Hematopoietic multipotent progenitor cell treated with erythropoietin and hydrocortisone succinate and interleukin-3 and kit ligand, for 6 days (in vitro differentiated cells): ENCODE measurements around the gene AHNAK.

Source experiments
- DNase-seq: peaks from one replicate; pipeline ENCODE4 v3.0.0-alpha.2; 2015

Gene AHNAK

DNA sequence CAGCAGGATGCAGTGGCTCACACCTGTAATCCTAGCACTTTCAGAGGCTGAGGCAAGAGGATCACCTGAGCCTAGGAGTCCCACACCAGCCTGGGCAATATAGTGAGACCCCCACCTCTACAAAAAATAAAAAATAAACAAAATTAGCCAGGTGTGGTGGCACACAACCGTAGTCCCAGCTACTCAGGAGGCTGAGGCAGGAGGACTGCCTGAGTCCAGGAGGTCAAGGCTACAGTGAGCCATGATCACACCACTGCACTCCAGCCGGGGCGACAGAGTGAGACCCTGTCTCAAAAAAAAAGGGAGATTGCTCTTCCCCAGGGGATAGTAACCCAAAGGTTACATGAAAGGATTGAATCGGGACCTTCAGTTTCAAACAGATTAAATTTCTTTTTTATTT is 54.0 kb downstream of the AHNAK start:
- DNase-seq = no peak

DNA sequence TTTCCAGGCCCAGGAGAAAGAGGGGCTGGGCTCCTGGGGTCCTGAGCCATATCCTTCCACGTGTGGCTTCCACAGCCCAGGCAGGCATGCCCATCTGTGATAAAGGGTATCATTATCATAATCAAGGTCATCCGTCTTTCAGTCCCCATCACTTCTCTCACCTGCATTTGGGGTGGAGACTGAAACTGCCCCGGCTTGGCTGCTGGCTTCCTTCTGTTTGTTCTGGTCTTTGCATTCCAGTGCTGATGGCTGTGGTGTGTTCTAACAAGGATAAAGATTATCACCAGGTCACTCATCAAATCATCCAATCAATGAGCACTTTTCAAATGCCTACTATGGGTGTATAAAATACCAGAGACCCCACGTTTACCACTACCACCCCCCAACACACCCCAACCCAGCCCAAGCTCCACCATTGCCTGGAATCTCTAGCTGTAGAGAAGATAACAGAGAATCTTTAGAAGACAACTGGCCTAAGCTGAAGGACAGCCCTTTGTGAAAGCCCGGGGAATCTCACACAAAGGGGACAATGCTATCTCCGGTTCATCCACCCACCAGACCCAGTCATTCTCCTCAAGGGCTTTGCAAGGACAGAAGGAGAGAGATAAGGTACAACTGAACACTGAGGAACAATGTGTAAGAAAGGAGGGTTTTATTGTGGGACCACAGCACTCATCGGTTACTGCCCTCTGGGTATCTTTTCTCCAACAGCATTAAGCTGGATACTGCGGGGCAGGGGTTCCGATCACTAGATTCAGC is 54.9 kb downstream of the AHNAK start:
- peak; percentile 32 for DNase-seq

DNA sequence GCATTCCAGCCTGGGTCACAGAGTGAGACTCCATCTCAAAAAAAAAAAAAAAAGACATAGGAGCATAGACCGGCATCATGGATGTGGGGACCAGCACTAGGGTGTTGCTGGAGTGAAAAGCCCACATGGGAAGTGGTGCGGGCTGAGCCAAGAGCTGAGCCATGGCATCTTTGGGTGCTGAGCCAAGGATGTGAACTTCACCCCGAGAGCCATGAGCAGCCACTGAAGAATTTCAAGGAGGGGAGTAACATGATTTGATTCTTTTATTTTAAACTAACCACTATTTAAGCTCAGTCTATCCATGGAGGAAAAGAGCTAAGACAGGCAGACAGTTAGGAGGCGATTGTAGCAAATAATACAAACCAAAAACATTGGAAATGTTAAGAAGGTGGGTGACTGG is 57.4 kb downstream of the AHNAK start:
- no peak for DNase-seq

DNA sequence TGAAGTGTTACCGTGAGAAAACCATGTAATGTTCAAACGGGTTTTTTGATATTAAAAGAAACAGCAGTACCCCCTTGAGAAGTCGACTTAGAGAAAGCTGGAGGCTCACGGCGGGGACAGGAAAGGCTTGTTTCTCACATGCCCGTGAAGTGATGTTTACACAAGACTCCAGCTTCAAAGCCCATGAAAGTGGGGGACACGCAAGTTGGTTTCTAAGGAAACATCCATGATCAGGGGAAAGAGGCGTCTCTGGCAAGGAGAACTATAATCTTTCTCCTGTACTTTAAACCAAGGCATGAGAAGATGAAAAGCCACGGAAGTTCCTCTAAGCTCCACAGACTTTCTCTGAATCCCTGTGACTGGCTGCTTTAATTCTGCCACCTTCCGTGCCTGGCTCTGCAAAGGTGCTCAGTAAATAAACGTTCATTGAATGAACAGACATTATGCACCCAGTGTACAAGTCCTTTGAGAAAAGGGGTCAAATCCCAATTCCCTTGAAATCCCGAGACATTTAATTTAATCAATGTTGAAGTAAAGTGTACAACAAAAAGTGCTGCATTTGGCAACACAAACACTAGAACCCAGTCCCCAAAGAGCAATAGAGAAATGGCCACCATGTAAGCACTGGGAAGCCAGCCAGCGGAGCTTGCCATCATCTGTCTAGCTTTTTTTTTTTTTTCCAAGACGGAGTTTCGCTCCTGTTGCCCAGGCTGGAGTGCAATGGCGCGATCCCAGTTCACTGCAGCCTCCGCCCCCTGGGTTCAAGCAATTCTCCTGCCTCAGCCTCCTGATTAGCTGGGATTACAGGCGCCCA is 58.7 kb downstream of the AHNAK start:
- DNase-seq = no peak

DNA sequence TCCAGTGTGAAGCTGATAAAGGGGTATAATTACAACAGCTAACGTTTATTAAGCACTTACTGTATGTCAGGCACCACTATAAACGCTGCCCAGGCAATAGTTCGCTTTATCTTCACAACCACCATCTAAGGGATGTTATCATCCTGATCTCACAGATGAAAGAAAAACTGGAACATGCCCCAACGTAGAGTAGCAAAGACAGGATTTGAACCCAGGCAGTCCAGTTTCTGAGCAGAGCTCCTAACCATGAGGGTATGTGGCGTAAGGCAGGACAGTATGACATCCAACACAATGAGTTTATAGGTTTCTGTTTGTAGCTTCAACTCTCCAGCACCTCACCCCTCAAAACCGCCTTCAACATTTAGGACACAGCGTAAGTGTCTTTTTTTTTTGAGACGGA is 59.5 kb downstream of the AHNAK start:
- no peak for DNase-seq

DNA sequence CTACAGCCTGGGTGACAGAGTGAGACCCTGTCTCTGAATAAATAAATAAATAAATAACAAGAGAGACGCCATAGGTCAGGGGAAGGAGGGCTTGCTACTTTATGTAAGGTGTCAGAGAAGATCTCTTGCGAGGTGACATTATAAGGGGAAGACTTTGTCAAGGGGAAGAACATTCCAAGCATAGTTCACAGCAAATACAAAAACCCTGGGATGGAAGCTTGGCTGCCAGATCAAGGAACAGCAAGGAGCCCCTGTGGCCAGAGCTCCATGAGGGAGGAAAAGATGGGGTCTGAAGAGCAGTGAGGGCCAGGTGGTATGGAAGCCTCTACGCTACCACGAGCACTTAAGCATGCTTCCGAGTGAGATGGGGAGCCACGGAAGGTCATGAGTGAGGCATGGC is 62.3 kb downstream of the AHNAK start:
- DNase-seq = no peak

DNA sequence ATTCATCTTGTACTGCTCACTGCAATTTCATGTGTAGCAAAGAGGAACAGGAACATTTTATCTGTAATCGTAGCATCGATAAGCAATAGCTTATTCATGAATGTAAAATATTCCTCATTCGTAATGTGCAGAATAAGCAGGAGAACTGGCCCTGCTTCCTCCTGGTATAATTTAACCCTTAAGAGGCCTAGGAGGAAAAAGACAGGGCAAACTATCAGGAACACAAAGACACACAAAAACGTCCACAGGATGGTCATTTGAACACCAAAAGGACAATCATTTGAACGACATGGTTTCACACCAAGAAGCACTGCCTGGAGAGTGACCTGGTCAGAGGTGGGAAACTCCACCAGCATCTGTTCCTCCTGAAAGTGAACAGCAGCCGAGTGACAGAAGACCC is 63.9 kb downstream of the AHNAK start:
- no peak for DNase-seq

DNA sequence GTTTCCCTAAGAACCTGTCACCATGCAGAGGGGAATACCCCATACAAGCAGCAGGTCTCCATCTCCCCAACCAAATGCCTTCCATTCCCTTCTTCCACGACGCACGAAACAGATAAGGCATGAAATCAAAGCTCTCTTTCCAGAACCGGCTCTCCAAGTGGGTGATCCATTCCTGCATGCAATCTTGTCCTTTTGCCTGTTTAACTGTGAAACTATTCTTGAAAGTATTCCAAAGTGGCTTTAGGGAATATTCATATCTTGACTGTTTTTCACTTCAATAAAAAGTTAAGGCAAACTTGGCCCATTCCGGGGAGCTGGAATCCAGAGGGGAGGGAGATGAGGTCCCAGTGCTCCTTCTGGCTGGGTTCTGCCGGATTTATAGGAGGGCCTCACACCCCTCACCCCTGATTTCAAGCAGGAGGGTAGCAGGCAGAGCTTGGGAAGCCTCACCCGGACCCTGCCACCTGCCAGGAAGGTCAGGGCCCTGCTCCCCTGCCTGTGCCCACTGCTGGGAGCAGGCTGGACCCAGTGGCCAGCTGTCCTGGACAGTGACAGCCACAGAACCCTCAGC is 66.9 kb downstream of the AHNAK start:
- no peak for DNase-seq

DNA sequence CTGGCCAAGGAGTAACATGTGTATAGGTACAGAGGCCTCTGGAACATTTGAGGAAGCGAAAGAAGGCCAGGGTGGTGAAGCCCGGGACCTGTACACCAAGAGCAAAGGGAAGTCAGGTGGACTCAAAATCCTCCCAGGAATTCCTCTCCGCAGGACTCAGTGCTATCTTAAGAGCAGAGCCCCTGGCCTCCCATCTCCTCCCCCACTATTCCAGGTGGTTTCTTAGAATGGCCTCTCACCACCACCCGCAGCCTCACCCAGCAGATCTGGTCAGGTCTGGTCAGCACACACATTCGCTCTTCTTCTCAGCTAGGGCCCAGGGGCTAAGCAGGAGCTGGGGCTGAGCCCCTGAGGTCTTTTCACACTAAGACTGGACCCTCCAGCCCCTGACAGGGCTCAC is 68.7 kb downstream of the AHNAK start:
- DNase-seq = no peak

DNA sequence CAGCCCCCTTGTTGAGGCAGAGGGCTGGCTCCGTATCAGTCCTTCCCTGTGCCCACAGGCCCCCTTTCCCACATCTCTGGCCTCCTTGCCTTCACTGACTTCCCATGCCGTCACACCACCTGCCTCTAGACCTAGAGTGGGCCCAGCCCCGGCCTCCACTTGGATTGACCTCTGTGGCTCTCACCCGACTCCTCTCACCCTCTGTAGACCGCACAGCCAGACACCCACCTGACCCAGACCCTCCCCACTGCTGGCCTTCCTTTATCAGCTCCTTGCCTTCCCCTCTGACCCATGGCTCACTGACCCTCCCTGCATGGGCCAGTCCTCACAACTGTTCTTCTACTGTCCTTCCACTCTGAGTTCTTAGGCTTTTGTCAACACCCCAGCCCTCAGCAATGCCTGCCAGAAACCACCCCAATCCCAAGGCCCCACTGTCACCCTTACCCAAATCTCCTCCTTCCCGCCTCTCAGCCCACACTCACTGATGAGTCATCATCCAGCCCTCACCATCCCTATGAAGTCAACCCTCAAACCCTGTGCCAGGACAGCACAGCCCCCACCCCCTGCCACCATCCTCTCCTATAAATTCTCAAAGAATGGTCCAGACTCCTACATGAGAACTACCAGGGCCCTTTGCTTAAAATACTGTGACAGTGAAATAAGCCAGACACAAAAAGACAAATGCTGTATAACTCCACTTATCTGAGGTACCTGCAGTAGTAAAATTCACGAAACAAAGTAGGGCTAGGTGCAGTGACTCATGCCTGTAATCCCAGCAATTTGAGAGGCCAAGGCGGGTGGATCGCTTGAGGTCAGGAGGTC is 74.3 kb downstream of the AHNAK start:
- DNase-seq = peak; percentile 42

DNA sequence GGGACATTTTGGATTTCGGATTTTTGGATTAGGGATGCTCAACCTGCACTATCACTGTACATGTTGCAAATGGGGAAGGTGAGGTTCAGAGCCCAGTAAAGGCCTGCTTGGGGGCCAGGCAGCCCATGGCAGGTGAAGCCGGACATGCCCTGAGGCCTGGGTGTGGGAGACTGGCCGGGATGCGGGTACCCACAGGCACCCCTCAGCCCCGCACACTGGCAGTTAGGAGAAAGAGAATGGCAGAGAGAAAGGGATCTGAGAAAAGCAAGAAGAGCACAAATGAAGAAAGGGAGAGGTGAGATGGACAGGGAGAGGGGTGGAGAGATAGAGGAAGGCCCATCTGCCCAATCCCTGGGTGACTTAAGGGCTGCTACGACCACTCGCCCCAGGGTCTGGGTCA is 75.0 kb downstream of the AHNAK start:
- DNase-seq = no peak

DNA sequence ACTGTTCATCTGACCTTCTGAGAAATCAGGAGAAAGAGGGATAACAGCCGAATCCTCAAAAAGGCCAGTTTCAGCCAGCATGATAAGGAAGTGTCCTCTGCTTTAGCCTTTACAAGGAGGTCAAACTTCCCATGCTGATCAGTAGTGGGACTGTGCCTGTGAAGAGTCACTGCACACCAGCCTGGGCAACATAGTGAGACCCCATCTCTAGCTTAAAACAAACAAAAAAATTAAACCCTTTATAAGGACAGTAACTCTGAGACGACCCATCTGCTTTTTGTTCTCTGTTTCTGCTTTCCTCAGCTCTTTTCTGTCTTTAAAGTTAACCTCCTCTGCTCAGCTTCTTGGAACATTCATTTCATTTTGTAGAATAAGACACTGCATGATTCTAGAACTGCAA is 78.0 kb downstream of the AHNAK start:
- no peak for DNase-seq

DNA sequence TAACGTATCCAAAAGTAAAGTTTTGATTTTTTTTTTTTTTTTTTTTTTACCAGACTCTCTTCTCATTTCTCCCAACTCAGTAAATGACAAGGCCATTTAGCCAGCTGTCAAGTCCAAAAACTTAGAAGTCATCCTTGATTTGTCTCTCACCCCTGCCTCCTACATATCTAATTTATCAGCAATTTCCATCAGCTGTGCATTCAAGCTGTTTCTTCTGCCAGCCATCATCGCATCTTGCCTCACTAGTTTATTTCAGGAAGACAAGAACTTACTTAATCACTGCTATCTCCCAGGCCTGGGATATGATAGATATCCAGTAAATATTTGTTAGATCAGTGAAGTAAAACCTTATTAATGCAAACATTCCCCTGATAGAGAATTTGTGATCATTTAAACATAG is 80.2 kb downstream of the AHNAK start:
- no peak for DNase-seq

DNA sequence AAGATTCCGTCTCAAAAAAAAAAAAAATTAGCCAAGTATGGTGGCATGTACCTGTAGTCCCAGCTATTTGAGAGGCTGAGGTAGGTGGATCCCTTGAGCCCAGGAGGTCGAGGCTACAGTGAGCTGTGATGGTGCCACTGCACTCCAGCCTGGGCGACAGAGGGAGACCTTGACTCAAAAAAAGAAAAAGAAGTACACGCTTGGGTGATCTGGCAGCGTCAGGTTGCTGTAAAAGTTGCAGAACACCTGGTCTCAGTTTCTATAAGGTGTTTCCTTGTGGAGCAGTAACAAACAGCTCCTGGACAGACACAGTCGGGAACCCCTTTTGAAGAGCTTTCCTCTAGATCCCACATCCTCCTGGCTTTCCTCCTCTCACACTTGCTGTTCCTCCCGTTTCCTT is 82.0 kb downstream of the AHNAK start:
- DNase-seq = no peak

DNA sequence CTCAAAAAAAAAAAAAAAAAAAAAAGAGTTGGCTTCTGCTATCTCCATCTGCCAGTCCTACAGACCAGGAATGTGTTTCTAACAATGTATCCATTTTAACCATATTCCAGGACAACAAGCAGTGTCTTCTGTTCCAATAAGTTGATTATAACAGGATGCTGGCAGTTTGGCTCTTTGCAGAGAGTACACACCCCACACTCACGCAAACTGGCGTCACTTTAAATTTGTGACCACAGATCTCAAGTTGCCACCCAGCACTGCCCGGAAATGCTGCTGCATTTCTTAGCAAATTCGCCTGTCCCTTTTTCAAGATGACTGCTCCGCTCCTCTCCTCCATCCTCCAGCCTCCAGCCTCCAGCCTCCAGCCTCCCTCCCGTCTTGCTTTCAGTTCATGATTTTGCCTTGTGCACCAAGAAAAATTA is 83.5 kb downstream of the AHNAK start:
- DNase-seq = peak; percentile 82

DNA sequence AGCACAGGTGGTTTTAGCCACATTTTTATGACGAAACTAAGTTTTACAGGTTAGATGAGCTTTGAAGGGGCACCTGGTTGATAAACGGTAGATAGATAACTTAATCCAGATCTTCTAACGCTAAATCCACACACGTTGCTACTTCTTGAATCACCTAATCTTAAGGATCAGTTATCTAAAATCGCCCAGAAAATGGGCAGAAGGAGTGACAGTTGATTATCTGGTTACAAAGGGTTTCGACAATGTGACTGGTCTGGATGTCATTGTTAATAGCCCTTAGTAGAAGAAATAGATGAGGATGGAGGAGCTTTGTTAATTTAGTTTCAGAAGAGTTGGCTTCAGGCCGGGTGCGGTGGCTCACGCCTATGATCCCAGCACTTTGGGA is 84.1 kb downstream of the AHNAK start:
- peak; percentile 52 for DNase-seq

DNA sequence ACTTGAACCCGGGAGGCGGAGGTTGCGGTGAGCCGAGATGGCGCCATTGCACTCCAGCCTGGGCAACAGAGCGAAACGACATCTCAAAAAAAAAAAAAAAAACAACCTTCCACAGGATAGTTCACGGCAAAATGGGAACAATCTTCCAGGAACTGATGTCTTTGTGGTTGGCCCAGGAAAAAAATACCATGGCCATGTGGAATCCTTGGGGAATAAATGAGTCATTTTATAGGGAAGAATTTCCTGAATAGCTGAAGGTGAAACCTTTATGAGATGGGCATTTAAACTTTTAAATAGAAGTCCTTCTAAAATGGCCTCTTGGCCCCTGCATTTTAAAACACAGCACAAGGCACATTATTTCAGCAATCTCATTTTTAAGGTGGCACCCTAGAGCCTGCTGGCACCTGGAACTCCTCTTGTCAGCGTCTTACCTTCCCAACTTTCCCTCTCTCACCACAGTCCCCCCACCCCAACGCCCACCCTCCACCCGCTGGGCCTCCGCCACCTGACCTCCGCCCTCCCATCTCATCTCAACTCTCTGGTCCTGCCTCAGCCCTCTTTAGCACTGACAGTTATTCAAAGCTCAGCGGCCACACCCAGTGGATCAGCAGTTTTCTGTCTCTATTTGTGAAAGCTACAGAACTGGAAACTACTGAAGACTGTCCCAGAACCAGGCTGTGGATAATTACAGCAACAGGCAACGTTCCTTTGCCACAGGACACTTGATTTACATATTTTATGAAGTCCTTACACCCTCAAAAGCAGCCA is 84.7 kb downstream of the AHNAK start:
- peak; percentile 89 for DNase-seq

DNA sequence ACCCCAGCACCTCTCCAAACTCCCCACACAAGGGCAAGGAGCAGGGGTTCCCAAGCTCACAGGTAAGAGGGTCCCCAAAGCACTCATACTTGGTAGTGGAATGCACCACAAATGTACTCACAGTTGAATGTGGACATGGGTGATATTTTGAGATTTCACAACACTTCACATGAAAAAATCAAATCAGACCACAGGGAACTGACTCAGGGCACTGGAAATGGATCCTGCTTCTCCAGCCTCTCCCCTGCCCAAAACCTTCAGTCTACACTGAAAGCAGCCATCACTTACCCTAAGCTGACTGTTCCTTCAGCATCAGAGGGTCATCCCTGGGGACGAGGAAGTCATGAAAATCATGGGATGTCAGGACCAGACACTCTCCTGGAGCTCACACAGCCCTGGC is 87.5 kb downstream of the AHNAK start:
- DNase-seq = no peak

DNA sequence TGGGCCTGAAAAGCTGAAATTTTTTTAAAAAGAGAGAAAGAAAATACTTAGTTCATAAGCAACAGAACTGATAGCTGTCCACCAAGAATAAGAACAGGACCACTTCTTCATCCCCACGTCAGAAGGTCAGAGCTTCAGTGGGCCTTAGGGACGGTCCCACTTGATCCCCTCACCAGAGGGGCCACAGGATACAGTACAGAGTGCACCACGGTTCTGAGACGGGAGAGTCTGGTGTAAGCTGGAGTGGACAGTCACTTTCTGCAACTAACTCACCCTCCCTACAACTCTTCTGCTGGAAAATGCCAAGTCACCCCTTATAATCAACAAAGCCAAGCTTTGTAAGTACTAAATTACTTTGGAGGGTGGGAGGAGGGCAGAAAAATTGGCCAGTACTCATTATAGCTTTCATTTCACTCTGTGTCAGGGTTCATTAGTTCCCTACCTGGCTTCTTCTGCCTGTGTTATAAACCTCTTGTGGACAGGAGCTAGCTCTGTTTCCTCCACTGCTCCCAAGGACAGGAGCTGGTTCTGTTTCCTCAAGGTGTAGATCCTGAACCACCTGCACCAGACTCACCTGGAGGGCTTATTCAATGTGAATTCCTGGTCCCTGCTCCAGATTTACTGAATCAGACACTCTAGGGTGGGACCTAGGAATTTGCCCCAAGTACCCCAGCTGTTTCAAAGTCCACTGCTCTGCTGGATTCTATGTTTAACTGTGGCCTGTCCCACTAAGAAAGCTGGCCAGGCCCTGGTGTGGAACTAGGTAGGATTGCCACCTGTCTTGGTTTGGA is 88.2 kb downstream of the AHNAK start:
- DNase-seq = peak; percentile 77

DNA sequence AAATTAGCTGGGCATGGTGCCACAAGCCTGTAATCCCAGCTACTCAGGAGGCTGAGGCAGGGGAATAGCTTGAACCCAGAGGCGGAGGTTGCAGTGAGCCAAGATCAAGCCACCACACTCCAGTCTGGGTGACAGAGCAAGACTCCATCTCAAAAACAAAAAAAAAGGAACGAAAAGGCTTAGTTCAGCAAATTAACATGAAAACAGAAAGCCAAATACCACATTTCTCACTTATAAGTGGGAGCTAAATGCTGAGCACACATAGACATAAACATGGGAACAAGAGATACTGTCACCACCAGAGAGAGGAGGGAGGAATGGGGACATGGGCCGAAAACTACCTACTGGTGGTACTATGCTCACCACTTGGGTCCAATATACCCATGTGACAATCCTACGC is 89.1 kb downstream of the AHNAK start:
- DNase-seq = no peak

DNA sequence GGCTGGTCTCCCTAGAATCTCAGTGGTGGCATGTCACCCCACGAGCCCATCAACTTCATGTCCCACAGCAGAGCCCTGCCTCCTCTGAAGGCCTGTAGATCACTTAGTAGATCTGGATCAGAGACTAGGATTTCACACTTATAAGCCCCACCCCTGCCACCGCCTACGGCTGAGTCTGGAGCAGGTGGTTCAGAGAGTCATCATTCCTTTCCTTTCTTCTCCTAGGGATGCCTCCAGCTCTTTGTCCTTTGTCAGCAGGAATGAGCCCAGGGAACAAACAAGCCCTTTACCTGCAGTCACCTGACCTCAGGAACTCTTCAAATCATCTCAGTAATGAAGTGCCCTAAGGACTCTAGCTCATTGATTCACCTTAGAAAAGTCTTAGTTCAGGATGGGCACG is 90.0 kb downstream of the AHNAK start:
- no peak for DNase-seq
